Endodermal cell (in vitro differentiated cells): Measurements from ENCODE around the gene EIF2AK2. TPM values are rescaled to one million over a fixed set of nuclear protein-coding genes. Genes with fewer than 3 reads are reported as not detected.

Source experiments
- DNase-seq: peaks from one replicate; pipeline ENCODE4 v3.0.0-alpha.2; 2017
- H3K27ac ChIP-seq: 2 replicates; pipeline ENCODE4 v1.5.1; 2013; ENCODE audit warnings: mild to moderate bottlenecking, low read depth, low read length, moderate library complexity
- H3K27me3 ChIP-seq: 2 replicates; pipeline ENCODE4 v1.6.1; 2013; ENCODE audit warnings: mild to moderate bottlenecking, low read length, moderate library complexity; ENCODE audit not compliant: insufficient read depth, control insufficient read depth, poor library complexity, severe bottlenecking
- H3K36me3 ChIP-seq: 2 replicates; pipeline ENCODE4 v1.7.0; 2013; ENCODE audit warnings: mild to moderate bottlenecking, low read length, moderate library complexity; ENCODE audit not compliant: control insufficient read depth, insufficient read depth
- H3K4me1 ChIP-seq: one replicate; pipeline ENCODE4 v1.7.0; 2013; ENCODE audit warnings: low read length; ENCODE audit not compliant: control insufficient read depth, insufficient read depth
- H3K4me3 ChIP-seq: 2 replicates; pipeline ENCODE4 v1.5.1; 2013; ENCODE audit warnings: mild to moderate bottlenecking, low read length, moderate library complexity
- H3K9ac ChIP-seq: 2 replicates; pipeline ENCODE4 v1.6.1; 2013; ENCODE audit warnings: mild to moderate bottlenecking, low read length, moderate library complexity; ENCODE audit not compliant: poor library complexity, severe bottlenecking; ENCODE audit errors: extremely low read depth
- H3K9me3 ChIP-seq: 2 replicates; pipeline ENCODE4 v1.6.1; 2013; ENCODE audit warnings: mild to moderate bottlenecking, low read length, moderate library complexity; ENCODE audit not compliant: control insufficient read depth
- H3K27ac Mint-ChIP-seq: 2 replicates; pipeline ENCODE4 v1.8.0; 2020; ENCODE audit warnings: mixed read lengths
- H3K27me3 Mint-ChIP-seq: 2 replicates; pipeline ENCODE4 v1.8.0; 2021; ENCODE audit warnings: mild to moderate bottlenecking, mixed read lengths; ENCODE audit not compliant: insufficient read depth
- H3K36me3 Mint-ChIP-seq: 2 replicates; pipeline ENCODE4 v1.8.0; 2020; ENCODE audit warnings: low read depth, mixed read lengths
- H3K4me1 Mint-ChIP-seq: 2 replicates; pipeline ENCODE4 v1.8.0; 2020; ENCODE audit warnings: mixed read lengths
- H3K4me3 Mint-ChIP-seq: 2 replicates; pipeline ENCODE4 v1.8.0; 2020; ENCODE audit warnings: mild to moderate bottlenecking, moderate library complexity, mixed read lengths
- H3K9me3 Mint-ChIP-seq: 2 replicates; pipeline ENCODE4 v1.8.0; 2020; ENCODE audit warnings: mild to moderate bottlenecking, mixed read lengths
- CTCF ChIP-seq: fragments of 200-600 bp; sonication (generic); conservative IDR thresholded peaks from 2 replicates; pipeline ENCODE4 v1.5.0; 2021; ENCODE audit warnings: antibody characterized with exemption, mild to moderate bottlenecking
- WGBS, 2 experiments: methylation state at CpG; one replicate each; pipeline versions ENCODE4 v1.1.5 to v1.1.7; 2013; ENCODE audit warnings: missing lambda C conversion rate in 2 of 2, mixed read lengths in 1 of 2; ENCODE audit not compliant: insufficient coverage in 1 of 2, insufficient read length in 1 of 2; 5-methylcytosine and 5-hydroxymethylcytosine counted together
- total RNA-seq, 2 donors: library from RNA; stranded (reverse); fragmentation: NEBNext Ultra II Directional in 1 of 2; extraction: Animal tissue kit (Norgen Biotek cat#: 25700) in 1 of 2; gene quantifications; 2 replicates in 1 of 2; 3 replicates in 1 of 2; pipeline ENCODE4 v1.2.1, GENCODE V29; 2021

Gene EIF2AK2
- total RNA-seq, 2 donors from 2014 or later = 35.4 to 41.2 TPM

GRCh38 chr2:37052600-37053332, 104.0 kb downstream of the EIF2AK2 start:
- no peaks in the 10 kb centered on the region for H3K27me3 ChIP-seq
- TF ChIP-seq CTCF = no peak
- H3K9me3 ChIP-seq = no peaks in the 10 kb centered on the region
- H3K4me3 Mint-ChIP-seq = no peak overlapping the region
- H3K4me3 ChIP-seq = no peak overlapping the region
- H3K4me1 Mint-ChIP-seq = no peaks in the 10 kb centered on the region
- no peaks in the 10 kb centered on the region for H3K9me3 Mint-ChIP-seq
- no peaks in the 10 kb centered on the region for H3K27me3 Mint-ChIP-seq
- H3K9ac ChIP-seq = no peak overlapping the region
- no peak overlapping the region for H3K27ac ChIP-seq
- H3K36me3 ChIP-seq = peaks cover 58% of the 10 kb centered on the region
- peaks cover 38% of the 10 kb centered on the region for H3K36me3 Mint-ChIP-seq
- no peak overlapping the region for H3K27ac Mint-ChIP-seq
- WGBS, 2 experiments = 94 to 95% methylated on average over 5 of the region's 5 CpGs
- no peak for DNase-seq
- H3K4me1 ChIP-seq = no peaks in the 10 kb centered on the region

Other genes with a start within 250 kb of the EIF2AK2 start
- 10 to 100 TPM; 44.0 to 50.6 TPM for gene STRN, start 190.4 kb downstream of the EIF2AK2 start, total RNA-seq
- 10 to 100 TPM; 21.5 to 22.7 TPM for gene HEATR5B, start 72.6 kb downstream of the EIF2AK2 start, total RNA-seq
- 10 to 100 TPM in 1 of 2 donors, 1 to 10 TPM in 1; 8.8 to 15.9 TPM for gene GPATCH11, start 72.5 kb downstream of the EIF2AK2 start, total RNA-seq
- not detected for gene SULT6B1, start 31.7 kb upstream of the EIF2AK2 start, total RNA-seq
- gene CEBPZOS, start 39.5 kb upstream of the EIF2AK2 start, total RNA-seq = 10 to 100 TPM in 1 of 2 donors, 1 to 10 TPM in 1; 4.4 to 11.8 TPM
- gene CEBPZ, start 74.6 kb upstream of the EIF2AK2 start, total RNA-seq = 10 to 100 TPM; 66.9 to 80.5 TPM
- gene NDUFAF7, start 74.7 kb upstream of the EIF2AK2 start, total RNA-seq = 10 to 100 TPM; 41.4 to 54.4 TPM
- 10 to 100 TPM; 94.4 to 95.0 TPM for gene PRKD3, start 167.9 kb upstream of the EIF2AK2 start, total RNA-seq
- 10 to 100 TPM; 15.9 to 17.7 TPM for gene QPCT, start 187.7 kb upstream of the EIF2AK2 start, total RNA-seq